SU-DHL-6 (cell line): ENCODE data around the gene PTPRN2.

ENCODE experiments used
- H2AFZ ChIP-seq: fragments of 200-600 bp; sonication (generic); 2 replicates; pipeline ENCODE4 v1.6.1; 2014; ENCODE audit warnings: low read depth, mild to moderate bottlenecking, moderate library complexity, mixed read lengths, antibody characterized with exemption, low read length; ENCODE audit not compliant: severe bottlenecking
- H3F3A ChIP-seq: fragments of 200-600 bp; shearing (Covaris generic); 2 replicates; pipeline ENCODE4 v1.6.0; 2016; ENCODE audit warnings: antibody characterized with exemption, mild to moderate bottlenecking; ENCODE audit not compliant: insufficient read depth
- H3K27ac ChIP-seq: fragments of 200-600 bp; sonication (generic); 2 replicates; pipeline ENCODE4 v1.5.1; 2016; ENCODE audit warnings: low read depth, mild to moderate bottlenecking, low read length, moderate library complexity, mixed read lengths
- H3K27me3 ChIP-seq: fragments of 200-600 bp; sonication (generic), shearing (Covaris generic); 2 replicates; pipeline ENCODE4 v1.6.0; 2014; ENCODE audit warnings: mild to moderate bottlenecking, low read length
- H3K36me3 ChIP-seq: fragments of 200-600 bp; sonication (generic); 2 replicates; pipeline ENCODE4 v1.6.1; 2014; ENCODE audit warnings: mild to moderate bottlenecking, low read length, mixed read lengths
- H3K4me2 ChIP-seq: fragments of 300-600, 200-600 bp; shearing (Covaris generic), sonication (generic); 2 replicates; pipeline ENCODE4 v1.6.0; 2014; ENCODE audit warnings: low read length, low read depth, mild to moderate bottlenecking; ENCODE audit not compliant: poor library complexity, severe bottlenecking
- H3K4me3 ChIP-seq: fragments of 200-600 bp; sonication (generic); 2 replicates; pipeline ENCODE4 v1.5.1; 2014; ENCODE audit warnings: antibody characterized with exemption, low read length, mild to moderate bottlenecking, mixed read lengths; ENCODE audit not compliant: insufficient read depth, poor library complexity, severe bottlenecking
- H3K79me2 ChIP-seq: fragments of 200-600 bp; sonication (generic); 2 replicates; pipeline ENCODE4 v1.6.1; 2014; ENCODE audit warnings: mild to moderate bottlenecking, low read length, moderate library complexity; ENCODE audit not compliant: insufficient read depth
- H3K9ac ChIP-seq: fragments of 200-600 bp; sonication (generic); 2 replicates; pipeline ENCODE4 v1.7.0; 2014; ENCODE audit warnings: mild to moderate bottlenecking, low read length
- H3K9me2 ChIP-seq: fragments of 200-600 bp; sonication (generic); replicated peaks from 2 replicates; pipeline ENCODE4 v1.6.1; 2014; ENCODE audit warnings: low read length; ENCODE audit not compliant: insufficient read depth
- H3K9me3 ChIP-seq: fragments of 200-600 bp; sonication (generic); 2 replicates; pipeline ENCODE4 v1.6.1; 2014; ENCODE audit warnings: low read length, mixed read lengths; ENCODE audit not compliant: insufficient read depth
- H4K20me1 ChIP-seq: fragments of 200-600 bp; sonication (generic); 2 replicates; pipeline ENCODE4 v1.6.1; 2014; ENCODE audit warnings: low read depth, mild to moderate bottlenecking, antibody characterized with exemption, low read length, moderate library complexity, mixed read lengths
- CTCF ChIP-seq: fragments of 200-600 bp; sonication (generic); IDR thresholded peaks from one replicate; pipeline ENCODE4 v1.5.1; 2017; ENCODE audit warnings: antibody characterized with exemption, mild to moderate bottlenecking, low read length, moderate library complexity; ENCODE audit not compliant: insufficient read depth, poor library complexity, severe bottlenecking
- EZH2phosphoT487 ChIP-seq: fragments of 200-600 bp; sonication (generic), shearing (Covaris generic); conservative IDR thresholded peaks from 2 replicates; pipeline ENCODE4 v1.6.1; 2018; ENCODE audit warnings: mild to moderate bottlenecking, antibody characterized with exemption, low read length, moderate library complexity, mixed read lengths

The PTPRN2 gene

DNA sequence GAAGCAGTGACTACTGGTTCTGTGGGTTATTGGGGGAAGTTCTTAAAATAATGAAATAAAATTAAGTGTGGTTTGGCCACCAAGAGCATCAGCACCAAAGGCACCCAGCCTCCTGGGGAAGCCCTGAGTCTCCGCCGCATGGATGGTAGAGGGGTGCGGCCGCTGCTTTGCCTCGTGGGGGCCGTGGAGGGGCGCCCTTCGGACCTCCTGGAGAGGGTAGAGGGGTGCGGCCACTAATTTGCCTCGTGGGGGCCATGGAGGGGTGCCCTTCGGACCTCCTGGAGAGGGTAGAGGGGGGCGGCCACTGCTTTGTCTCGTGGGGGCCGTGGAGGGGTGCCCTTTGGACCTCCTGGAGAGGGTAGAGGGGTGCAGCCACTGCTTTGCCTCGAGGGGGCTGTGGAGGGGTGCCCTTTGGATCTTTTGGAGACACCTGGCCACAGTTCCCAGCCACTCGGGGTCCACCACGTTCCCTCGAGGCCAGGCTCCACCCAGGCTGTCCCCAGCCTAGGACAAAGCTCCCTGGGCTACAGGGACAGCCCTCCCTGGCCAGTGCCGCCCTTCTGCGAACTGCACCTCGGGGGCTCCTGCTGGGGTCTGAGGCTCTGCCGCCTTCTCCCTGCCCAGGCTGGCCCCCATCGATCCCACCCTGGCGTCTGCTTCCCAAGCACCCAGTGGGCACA, 535.1 kb downstream of the PTPRN2 start:
- no peaks in the 10 kb centered on the region for H3K79me2 ChIP-seq
- no peak for TF ChIP-seq EZH2phosphoT487
- TF ChIP-seq CTCF, result no peak

GRCh38 chr7:158051776-158052175, 535.8 kb downstream of the PTPRN2 start:
- Histone ChIP-seq H3K36me3 (no peaks in the 10 kb centered on the region), H3K4me3 (no peak overlapping the region), H3F3A (no peaks in the 10 kb centered on the region), H3K27me3 (no peaks in the 10 kb centered on the region), H4K20me1 (no peaks in the 10 kb centered on the region), H2AFZ (no peak overlapping the region), H3K4me2 (no peak overlapping the region), H3K9ac (no peak overlapping the region), H3K9me2 (no peaks in the 10 kb centered on the region), H3K79me2 (no peaks in the 10 kb centered on the region), H3K27ac (no peak overlapping the region), H3K9me3 (no peaks in the 10 kb centered on the region)
- TF ChIP-seq CTCF, result no peak
- no peak for TF ChIP-seq EZH2phosphoT487

More for the DNA sequence above, 535.1 kb downstream of the PTPRN2 start:
- Histone ChIP-seq H3K4me3 (no peak overlapping the region), H3K9me3 (no peaks in the 10 kb centered on the region), H3K9ac (no peak overlapping the region), H3K27ac (no peak overlapping the region), H4K20me1 (no peaks in the 10 kb centered on the region), H3K9me2 (no peaks in the 10 kb centered on the region), H2AFZ (no peak overlapping the region), H3K27me3 (no peaks in the 10 kb centered on the region), H3K4me2 (no peak overlapping the region), H3F3A (no peaks in the 10 kb centered on the region), H3K36me3 (no peaks in the 10 kb centered on the region)

GRCh38 chr7:158050978-158051651, 536.5 kb downstream of the PTPRN2 start:
- no peaks in the 10 kb centered on the region for H3K9me2 ChIP-seq
- no peaks in the 10 kb centered on the region for H3K36me3 ChIP-seq
- no peaks in the 10 kb centered on the region for H3K79me2 ChIP-seq
- H3K4me2 ChIP-seq, result no peak overlapping the region
- H3K27ac ChIP-seq, result no peak overlapping the region
- no peaks in the 10 kb centered on the region for H3K27me3 ChIP-seq
- no peak overlapping the region for H2AFZ ChIP-seq
- H4K20me1 ChIP-seq, result no peaks in the 10 kb centered on the region
- no peak overlapping the region for H3K9ac ChIP-seq
- no peaks in the 10 kb centered on the region for H3F3A ChIP-seq
- H3K9me3 ChIP-seq, result no peaks in the 10 kb centered on the region
- H3K4me3 ChIP-seq, result no peak overlapping the region
- TF ChIP-seq CTCF (no peak), EZH2phosphoT487 (no peak)
